AG08396 (cell line): ENCODE data around the gene FRZB.

Source experiments
- DNase-seq: peaks from one replicate; pipeline ENCODE4 v3.0.0; 2012; ENCODE audit warnings: low spot score, mixed read lengths

FRZB gene

DNA sequence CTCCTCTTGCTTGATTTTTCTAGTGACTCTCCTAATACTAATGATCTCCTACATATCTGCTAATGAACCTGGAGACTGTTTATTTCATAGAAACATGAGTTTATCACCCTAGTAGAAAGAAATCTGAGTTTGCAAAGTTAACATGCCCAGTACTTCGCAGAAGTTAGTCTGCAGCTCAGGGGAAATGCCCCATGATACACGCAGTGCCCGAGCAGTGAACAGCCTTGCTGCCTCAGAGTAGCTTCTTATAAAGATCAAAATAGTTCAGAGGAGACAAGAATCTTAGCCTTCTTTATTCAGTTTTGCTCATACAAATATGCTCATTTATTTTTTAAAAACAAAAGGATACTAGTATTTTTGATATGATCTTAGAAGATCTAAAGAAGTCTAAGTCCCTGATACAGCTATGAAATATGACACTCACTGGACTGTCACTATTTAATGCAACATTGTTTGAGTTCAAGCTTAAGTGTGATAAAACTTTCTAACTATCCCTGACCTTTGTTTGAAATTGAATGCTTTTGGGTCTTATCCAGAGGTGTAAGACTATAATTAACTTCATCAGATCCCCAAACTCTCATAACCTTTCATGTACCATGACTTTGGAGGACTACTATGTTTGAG lies 20.5 kb downstream of the FRZB start:
- no peak for DNase-seq

DNA sequence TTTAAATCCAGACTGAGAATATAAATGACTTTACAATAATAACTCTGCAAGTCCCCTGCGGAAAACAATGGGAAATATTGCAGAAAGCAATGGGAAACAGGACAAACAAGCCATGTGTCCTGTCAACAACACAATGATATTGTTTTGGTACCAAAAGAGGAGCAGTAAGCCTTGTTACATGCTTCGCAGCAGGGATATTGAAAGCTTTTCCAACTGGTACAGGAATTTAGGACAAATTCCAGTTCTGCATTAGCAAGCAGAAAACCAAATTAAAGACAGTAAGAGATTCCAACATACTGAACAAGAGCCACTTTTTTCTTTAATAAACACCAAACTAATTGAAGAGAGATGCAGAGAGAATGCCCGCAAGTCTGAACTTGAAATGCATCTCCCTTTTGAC lies 30.0 kb downstream of the FRZB start:
- DNase-seq = no peak

DNA sequence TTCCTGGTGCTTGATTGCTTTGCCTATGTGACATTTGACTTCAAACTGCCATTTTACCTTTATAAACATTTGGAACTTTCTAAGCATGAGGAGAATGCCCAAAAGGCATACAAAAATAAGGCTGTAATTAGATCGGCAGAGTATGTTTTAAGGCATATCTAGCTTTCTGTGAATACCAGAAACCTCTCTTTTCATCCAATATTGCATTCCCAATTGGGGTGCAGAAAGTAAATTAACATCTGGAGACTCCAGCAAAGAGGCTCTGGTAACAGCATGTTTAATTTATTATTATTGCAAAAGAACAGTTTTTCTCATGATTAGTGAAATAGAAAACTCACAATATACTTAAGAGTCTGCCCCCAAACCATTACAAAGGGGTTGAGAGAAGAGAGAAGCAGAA lies 32.1 kb downstream of the FRZB start:
- no peak for DNase-seq

DNA sequence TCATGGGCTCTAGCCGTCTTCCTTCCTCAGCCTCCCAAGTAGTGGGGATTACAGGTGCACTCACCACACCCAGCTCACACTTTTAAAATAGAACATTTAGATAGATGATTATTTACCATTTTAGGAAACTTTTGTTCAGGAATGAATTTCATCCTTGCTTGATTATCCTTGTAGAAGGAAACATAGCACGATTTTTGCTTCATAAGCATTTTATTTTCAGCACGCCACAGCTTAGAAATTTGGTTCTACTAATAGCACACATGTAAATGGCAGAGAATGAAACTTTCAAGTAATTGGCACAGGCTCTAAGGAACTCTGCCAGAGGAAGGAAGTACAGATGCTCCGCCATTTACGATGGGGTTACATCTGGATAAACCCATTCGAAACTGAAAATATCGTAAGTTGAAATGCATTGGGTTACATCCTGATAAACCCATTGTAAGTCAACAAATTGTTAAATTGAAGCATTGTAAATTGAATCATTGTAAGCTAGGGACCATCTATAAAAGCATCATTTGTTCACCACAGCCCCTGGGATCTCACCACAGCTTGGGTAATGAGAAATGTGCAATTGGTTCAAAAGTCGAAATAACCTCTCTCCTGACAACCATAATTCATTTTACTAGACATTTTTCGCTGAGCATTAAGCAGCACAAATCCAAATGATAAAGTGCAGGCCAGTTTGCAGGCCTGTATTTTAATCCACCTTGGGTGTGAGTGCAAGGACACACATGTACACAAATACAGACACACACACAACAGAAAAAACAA lies 33.2 kb downstream of the FRZB start:
- no peak for DNase-seq

DNA sequence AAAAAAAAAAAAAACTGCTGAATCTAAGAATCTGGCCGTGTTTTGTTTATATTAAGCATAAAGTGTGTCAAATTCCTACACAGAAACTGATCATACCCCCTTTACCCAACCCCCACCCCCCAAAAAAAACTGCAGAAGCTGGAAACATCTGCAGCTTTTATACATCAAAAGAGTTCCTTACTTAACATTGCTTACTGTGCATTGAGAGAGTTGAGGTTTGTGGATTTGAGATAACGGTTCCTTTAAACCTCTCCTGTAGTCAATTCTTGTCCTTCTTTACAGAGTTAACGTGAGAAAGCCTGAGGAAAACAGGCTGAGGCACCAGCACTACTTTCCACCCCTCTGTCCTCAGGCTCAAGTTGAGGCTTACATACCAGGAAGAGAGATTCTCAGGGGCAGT lies 34.5 kb downstream of the FRZB start:
- no peak for DNase-seq

DNA sequence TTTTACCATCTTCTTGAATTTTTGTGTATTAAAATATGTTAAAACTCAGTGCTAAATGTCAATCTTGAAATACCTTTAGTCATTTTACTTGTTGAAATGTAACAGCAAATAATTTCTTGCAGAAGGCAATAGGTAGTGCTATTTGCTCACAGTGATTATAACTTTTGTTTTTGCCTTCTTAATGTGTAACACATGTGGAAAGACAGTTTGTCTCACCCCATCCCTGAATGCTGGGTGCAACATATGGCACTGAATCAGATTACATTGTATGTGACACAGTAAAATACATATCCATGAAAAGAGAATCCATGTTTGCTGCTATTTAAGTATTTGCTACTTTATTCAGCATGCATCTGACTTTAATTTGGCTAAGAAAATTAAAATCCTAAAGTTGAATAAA lies 35.3 kb downstream of the FRZB start:
- no peak for DNase-seq

DNA sequence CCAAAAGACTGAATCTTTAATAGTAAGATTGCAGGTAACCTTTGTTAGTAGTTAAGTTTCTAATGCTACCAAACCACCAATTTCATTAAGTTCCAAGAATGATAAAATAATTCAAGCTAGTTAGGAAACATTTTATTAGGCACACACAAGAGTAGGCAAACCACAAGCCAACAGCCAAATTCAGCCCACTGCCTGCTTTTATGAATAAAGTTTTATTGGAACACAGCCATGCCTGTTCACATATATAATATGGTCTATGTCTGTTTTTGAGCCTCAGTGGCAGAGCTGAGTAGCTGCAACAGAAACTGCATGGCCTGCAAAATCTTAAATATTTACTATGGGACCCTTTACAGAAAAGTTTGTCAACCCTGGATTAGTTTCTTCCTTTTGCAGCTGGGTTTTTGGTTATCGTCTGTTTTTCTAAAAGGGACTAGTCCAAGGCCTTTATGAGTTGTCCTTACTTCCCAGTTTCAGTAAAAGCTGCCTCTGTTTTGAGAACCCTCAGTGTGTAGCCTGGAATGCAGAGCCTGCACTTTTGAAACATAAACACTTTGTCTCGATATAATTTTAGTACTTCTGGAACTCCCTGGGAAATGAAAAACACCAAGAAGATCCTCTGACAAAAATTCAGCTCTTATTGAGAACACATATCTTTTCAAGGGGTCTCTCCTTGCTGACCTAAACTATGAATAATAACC lies 39.1 kb downstream of the FRZB start:
- no peak for DNase-seq

DNA sequence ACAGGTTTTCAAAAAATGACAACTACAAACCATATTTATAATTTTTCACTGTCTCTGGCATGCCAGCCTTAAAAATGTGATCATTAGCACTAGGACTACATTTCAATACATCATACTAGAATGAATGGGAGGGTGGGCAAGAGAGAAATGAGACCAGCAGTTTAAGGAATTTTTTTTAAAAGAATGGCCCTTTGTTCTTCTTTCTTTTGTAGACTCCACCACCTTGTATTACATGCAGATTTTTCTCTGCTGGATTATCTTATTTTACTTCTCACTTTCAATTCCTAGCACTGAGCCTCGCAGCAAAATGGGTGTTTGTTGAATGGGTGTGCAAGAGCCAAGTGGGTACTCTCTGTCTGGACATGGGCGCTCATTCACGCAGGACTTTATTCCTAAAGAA lies 39.9 kb downstream of the FRZB start:
- no peak for DNase-seq

DNA sequence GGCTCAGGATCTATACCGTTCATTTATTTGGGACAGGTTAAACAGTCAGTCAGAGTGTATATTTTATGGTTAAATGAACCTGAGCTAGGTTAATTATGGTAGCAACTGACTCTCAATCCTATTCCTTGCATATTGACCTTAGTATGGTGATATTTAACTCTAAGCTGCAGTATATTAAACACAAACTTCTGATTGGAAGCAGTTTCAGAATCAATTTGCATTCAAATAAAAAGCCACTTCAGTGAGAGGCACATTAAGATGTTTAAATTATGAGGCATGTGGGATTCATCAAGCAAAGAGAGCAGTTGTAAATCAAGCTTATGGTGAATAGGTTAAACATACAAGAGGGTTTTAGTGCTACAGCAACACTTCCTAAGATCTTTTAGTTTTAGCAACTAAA lies 40.4 kb downstream of the FRZB start:
- no peak for DNase-seq

DNA sequence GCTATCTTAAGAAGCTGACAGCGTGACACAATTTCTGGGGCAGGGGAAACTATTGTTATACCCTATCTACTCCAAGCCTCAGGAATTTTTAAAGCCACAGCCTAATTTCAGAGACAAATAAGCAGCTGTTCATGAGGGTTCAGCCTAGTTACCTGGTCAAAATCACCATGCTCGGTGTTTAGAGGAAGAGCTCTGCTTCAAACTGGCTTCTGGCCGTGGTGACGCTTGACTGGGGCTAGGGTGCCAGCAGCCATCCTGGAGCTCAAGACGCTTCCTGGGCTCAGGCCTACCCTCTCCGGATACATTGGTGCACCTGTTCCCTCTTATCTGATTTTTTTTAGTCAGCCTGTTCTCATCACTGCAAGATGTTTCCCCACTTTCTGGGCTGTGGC lies 41.7 kb downstream of the FRZB start:
- no peak for DNase-seq

DNA sequence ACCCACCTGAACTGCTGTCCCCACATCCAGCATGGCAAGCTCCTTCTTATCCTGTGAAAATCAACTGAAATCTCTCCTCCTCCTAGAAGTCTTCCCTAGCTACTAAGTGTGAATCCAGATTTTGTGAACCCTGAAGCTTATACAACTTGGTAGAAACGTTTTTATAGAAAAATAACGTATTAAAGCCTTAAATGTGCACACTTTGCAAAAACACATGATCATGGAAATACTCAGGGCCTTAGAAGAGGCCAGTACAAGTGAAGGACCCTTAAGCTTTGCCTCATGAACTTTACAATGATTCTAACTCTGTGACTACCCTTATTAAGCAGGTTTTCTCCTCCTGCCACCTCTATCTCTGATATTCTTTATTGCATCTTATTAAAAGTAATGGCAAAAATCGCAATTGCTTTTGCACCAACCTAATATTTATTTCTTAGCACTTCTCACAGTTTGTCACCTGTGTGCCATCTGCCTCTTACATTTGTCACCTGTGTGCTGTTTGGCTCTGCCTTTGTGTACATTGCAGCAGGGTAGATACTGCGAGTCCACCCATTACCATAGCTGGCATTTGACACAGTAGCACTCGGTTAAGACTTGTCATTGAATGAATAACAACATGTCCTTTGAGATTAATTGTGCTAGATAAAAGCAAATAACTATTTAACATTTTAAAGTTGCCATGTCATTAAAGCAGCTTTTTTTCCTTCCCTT lies 42.2 kb downstream of the FRZB start:
- DNase-seq = no peak

DNA sequence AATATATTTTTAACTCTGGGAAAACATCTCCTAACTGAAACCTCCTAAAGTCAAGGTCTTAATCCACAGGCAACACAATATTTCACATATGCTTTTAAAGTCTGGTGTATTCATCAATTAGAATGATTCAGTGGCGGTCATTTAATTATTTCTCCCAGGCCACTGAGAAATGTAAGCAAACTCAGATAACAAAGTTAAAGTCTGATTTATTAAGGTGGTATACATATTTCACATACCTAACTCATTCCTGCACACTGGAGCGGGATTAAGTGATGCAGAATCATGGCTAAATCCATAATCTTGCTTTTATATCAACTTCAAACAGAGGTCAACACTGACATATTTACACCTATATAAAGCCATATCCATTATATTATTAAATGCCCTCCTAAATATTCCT lies 43.7 kb downstream of the FRZB start:
- DNase-seq = no peak

DNA sequence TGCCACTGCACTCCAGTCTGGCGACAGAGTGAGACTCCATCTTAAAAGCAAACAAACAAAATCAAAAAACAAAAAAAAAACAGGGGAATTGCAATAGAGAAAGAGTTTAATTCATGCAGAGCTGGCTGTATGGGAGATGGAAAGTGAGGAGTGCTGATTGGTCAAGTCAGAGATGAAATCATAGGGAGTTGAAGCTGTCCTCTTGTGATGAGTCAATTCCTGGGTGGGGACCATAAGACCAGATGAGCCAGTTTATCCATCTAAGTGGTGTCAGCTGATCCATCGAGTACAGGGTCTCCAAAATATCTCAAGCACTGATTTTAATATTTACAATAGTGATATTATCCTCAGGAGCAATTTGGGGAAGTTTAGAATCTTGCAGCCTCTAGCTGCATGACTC lies 45.3 kb downstream of the FRZB start:
- no peak for DNase-seq

DNA sequence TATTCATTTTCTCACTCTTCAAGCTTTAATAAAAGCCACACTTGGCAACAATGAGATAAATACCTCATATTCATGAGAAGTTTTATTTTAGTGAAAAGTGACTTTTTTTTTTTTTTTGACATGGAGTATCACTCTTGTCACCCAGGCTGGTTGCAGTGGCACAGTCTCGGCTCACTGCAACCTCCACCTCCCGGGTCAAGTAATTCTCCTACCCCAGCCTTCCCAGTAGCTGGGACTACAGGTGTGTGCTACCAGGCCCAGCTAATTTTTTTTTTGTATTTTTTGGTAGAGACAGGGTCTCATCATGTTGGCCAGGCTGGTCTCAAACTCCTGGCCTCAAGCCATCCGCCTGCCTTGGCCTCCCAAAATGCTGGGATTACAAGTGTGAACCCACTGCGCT lies 47.0 kb downstream of the FRZB start:
- no peak for DNase-seq

DNA sequence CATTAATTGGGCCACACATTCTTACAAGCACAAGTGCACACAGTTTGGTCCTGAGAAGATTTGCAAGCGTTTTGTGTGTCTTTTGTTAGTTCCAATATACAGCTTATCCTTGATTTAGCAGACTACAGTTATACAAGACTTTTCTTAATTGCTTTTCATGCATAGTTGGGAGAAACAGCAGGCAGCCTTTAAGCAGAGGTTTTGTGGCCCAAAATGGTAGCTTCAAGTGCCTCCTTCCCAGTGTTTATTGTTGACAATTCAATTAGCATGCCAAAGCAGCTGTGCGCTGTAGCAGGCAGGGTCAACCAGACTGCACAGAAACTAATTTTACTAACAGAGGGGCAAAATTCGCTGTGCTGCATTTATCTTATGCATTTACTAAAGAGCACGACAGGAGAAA lies 47.5 kb downstream of the FRZB start:
- DNase-seq = no peak

DNA sequence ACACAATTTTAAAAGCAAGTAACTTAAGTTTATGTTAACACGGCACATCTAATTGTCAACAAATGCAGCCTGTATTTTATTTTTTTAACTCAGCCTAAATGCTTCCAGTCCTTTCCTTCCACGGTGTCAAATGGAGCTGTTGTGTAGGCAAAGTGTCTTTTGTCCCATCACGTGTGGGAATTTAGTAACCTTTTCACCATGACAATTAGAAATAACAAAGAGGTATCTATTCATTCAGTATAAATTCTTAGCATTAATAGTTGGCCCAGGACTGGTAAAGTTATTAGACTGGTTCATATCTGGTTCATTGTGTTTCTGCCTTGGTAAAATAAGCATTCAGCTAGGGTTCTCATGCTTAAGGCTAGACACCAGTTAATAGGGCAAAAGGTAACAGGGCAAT lies 47.9 kb downstream of the FRZB start:
- no peak for DNase-seq

DNA sequence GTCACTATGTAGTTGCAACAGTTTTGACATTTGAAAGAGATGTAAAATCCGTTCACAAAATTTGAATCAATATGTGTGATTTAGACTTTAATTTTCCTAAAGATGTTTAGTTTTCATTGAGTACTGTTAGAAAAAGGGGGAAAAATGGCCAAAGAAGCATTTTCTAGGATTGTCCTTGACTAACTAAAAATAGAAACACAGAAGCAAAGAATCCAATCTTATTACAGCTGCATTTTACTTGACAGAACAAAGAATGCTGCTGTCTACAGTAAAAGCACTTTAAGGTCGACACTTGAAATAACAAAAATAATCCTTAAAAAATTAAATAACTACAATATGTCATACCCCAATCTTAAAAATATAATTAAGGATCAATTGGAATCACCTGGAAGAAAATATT lies 48.9 kb downstream of the FRZB start:
- no peak for DNase-seq

DNA sequence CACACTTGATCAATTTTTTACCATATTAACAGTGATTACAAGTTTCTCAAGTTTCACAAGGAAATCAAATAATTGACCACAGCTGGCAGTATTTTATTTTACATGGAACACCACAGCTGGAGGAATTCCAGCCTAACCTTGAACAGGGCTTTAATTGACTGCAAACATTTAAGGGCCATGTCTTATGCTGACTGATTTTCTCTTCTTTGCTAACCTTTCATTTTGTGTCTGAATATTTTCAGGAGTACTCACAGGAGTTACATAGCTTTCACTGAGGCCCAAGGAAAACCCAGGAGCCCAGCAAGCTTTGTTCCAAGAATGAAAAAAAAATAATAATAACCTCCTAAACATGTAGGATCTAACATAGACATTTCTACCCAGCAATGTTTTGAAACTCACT lies 49.6 kb downstream of the FRZB start:
- no peak for DNase-seq

DNA sequence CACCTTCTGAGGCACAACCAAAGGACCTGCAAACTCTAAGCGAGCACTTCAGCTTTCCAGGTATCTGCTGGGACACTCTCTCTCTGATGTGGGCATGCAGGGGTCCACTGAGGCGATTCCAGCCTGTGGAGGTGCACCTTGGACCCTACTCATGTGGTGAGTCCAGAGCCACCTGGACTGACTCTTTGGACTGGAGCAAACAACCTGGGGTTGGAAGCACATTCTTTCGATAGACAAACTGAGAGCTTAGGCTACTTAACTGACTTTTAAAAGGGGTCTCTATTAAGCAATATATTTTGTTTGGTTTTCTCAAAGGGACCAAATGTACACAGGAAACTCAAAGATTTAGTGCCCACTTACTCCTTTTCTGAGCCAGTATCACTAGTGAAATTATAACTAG lies 51.6 kb downstream of the FRZB start:
- no peak for DNase-seq

DNA sequence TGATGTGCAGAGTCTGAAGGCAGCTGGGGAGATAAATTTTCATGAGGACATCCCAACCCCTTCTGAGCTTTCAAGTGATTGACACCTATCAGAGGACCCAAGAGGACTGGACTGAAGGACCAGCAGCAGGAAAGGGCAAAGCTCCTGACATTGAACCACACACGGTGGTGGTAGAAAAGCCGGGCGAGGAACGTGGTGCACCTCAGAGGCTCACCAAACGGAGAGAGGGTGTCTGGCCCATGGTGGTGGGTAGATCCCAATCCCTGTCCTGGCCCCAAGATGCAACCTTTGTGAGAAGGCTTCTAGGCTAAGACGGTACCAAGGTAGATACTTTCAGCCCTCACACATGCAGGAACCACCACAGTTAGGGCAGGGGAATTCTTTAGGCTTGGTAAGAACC lies 52.1 kb downstream of the FRZB start:
- DNase-seq = no peak

DNA sequence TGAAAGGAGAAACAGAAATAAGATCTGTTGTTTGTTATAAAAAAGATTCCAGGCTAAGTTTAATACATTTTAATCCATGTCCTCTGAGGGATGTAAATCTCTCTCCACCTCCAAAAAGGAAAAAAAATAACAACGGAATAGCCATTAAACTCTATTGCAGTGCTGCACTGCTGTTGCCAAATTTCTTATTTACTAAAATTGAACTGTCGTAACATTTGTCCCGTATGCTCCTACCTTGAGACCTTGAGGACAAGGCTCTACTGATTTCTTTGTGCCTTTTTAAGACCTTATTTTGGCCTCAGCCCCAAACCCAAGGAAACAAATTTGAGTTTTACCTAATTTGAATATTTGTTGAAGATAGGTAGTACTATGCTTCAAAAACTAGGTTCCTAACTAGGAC lies 56.4 kb downstream of the FRZB start:
- no peak for DNase-seq

DNA sequence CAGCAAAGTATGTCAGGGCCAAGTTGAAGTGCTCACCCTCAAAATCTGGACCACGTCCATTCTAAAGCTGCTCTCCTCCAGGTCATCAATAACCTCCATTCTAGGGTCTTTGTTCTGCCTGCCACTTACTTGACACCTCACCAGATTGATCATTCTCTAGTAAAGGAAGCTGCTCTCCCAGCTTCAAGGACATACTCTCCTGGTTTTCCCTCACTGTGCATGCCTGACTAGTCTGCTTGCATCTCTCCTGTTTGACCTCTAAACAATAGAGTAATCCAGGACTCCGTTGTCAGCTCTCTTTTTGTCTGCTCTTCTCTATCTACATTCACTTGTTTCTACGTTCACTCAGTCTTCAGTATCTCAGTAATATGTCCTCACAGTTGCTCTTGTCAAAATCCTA lies 59.1 kb downstream of the FRZB start:
- no peak for DNase-seq

DNA sequence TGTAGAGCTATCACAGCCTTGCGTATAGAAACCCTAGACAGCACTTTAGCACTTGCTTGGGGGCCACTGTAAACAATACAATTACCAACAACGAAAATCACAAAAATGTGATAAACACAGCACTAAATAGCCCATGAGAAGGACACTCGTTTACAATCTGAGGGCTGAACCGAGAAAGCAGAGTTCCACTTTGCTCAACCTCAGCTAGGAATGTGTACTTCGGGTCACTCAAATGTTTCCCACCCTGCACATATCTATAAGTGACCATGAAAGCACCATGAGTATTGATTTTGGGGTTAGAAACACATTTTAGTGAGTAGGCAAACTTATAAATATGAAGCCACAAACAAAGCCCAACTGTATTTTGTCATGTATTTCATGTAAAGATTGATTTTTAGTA lies 62.3 kb downstream of the FRZB start:
- DNase-seq = no peak
